ENCODE results near the gene IRAK3. TPM values are rescaled to one million over a fixed set of nuclear protein-coding genes. Genes with fewer than 3 reads are reported as not detected.
A peak's percentile ranks its signal among the peaks of the same experiment; 100 is the strongest.

Gene IRAK3
- total RNA-seq, 1 donor from 2014 or later: 0.81 TPM

- H3K4me3 ChIP-seq (ENCODE audit: low read depth, low read length): no peak overlapping the region
- DNase-seq (ENCODE audit: low read depth): no peak
- peak; percentile 84 for TF ChIP-seq CTCF (conservative IDR thresholded peaks at IDR 0.05; ENCODE audit: low read depth, low read length)
Measured at GRCh38 chr12:66144791-66145754, 43.9 kb upstream of the IRAK3 start.

GRCh38 chr12:66149702-66150398, 39.2 kb upstream of the IRAK3 start:
- peak; percentile 21 for TF ChIP-seq CTCF (conservative IDR thresholded peaks at IDR 0.05; ENCODE audit: low read depth, low read length)
- H3K4me3 ChIP-seq (ENCODE audit: low read depth, low read length): no peak overlapping the region
- DNase-seq (ENCODE audit: low read depth): no peak

- DNase-seq (ENCODE audit: low read depth): no peak
- no peak overlapping the region for H3K4me3 ChIP-seq (ENCODE audit: low read depth, low read length)
- TF ChIP-seq CTCF (conservative IDR thresholded peaks at IDR 0.05; ENCODE audit: low read depth, low read length): no peak
Measured at GRCh38 chr12:66152732-66153131, 36.3 kb upstream of the IRAK3 start.

- DNase-seq (ENCODE audit: low read depth): no peak
- no peak overlapping the region for H3K4me3 ChIP-seq (ENCODE audit: low read depth, low read length)
- TF ChIP-seq CTCF (conservative IDR thresholded peaks at IDR 0.05; ENCODE audit: low read depth, low read length): no peak
Measured at GRCh38 chr12:66154776-66155175, 34.2 kb upstream of the IRAK3 start.

GRCh38 chr12:66156654-66157053, 32.4 kb upstream of the IRAK3 start:
- TF ChIP-seq CTCF (conservative IDR thresholded peaks at IDR 0.05; ENCODE audit: low read depth, low read length): no peak
- no peak for DNase-seq (ENCODE audit: low read depth)
- H3K4me3 ChIP-seq (ENCODE audit: low read depth, low read length): no peak overlapping the region

GRCh38 chr12:66159123-66159522, 29.9 kb upstream of the IRAK3 start:
- DNase-seq (ENCODE audit: low read depth): no peak
- no peak overlapping the region for H3K4me3 ChIP-seq (ENCODE audit: low read depth, low read length)
- no peak for TF ChIP-seq CTCF (conservative IDR thresholded peaks at IDR 0.05; ENCODE audit: low read depth, low read length)
